ENCODE data around the gene HTN1. TPM values are rescaled to one million over a fixed set of nuclear protein-coding genes. Genes with fewer than 3 reads are reported as not detected.

HTN1 gene
- total RNA-seq, 1 donor from 2014 or later: not detected

GRCh38 chr4:70099206-70099605 is 49.0 kb downstream of the HTN1 start:
- no peaks in the 10 kb centered on the region for H3K4me1 ChIP-seq
- DNase-seq (no peak), ATAC-seq (no peak)
- H3K4me3 ChIP-seq: no peak overlapping the region
- H3K9me3 ChIP-seq: no peaks in the 10 kb centered on the region
- no peaks in the 10 kb centered on the region for H3K27me3 ChIP-seq
- H3K36me3 ChIP-seq: no peaks in the 10 kb centered on the region
- intact Hi-C loops (cut with DNase I): no loop called here
- H3K27ac ChIP-seq: no peak overlapping the region
- TF ChIP-seq CTCF (IDR thresholded peaks at IDR 0.05): no peak

Other genes starting within 250 kb of the HTN1 start
- 1.4 TPM for gene SULT1E1, start 190.3 kb upstream of the HTN1 start, total RNA-seq
- not detected for gene CSN1S1, start 119.4 kb upstream of the HTN1 start, total RNA-seq
- not detected for gene CSN2, start 84.7 kb upstream of the HTN1 start, total RNA-seq
- not detected for gene STATH, start 54.5 kb upstream of the HTN1 start, total RNA-seq
- gene HTN3, start 22.0 kb upstream of the HTN1 start, total RNA-seq: not detected
- not detected for gene PRR27, start 103.8 kb downstream of the HTN1 start, total RNA-seq
- gene ODAM, start 145.3 kb downstream of the HTN1 start, total RNA-seq: 2.8 TPM
- gene FDCSP, start 175.7 kb downstream of the HTN1 start, total RNA-seq: not detected
- not detected for gene CSN3, start 192.2 kb downstream of the HTN1 start, total RNA-seq